Colonic mucosa (tissue), 4 donors: ENCODE data around the gene CSTF2T. TPM values are rescaled to one million over a fixed set of nuclear protein-coding genes. Genes with fewer than 3 reads are reported as not detected.

Experiments used
- DNase-seq: peaks from one replicate; pipeline ENCODE4 v3.0.0-alpha.2; 2020
- H3K27ac ChIP-seq: fragments of 200-600 bp; one replicate; pipeline ENCODE4 v1.8.0; 2021
- H3K27me3 ChIP-seq: fragments of 200-600 bp; one replicate; pipeline ENCODE4 v1.8.0; 2021
- H3K36me3 ChIP-seq: fragments of 200-600 bp; one replicate; pipeline ENCODE4 v1.8.0; 2021
- H3K4me1 ChIP-seq: fragments of 200-600 bp; one replicate; pipeline ENCODE4 v1.8.0; 2021; ENCODE audit warnings: mild to moderate bottlenecking
- H3K4me3 ChIP-seq: fragments of 200-600 bp; one replicate; pipeline ENCODE4 v1.8.0; 2021
- H3K9ac ChIP-seq, 2 donors: one replicate each; pipeline ENCODE4 v1.7.0; 2013; ENCODE audit warnings: control low read depth in 2 of 2, low read depth in 2 of 2, low read length in 2 of 2
- H3K9me3 ChIP-seq: fragments of 200-600 bp; one replicate; pipeline ENCODE4 v1.8.0; 2021
- intact Hi-C: fragments of 100-400 bp; cut with DNase I; formaldehyde crosslinking; loops from one replicate; pipeline ENCODE4 v1.14.1; 2022
- total RNA-seq, 2 donors: library from RNA; stranded (reverse); fragmentation: NEBNext Ultra II Directional in 1 of 2; extraction: Animal tissue kit (Norgen Biotek cat#: 25700) in 1 of 2; gene quantifications; one replicate each; pipeline ENCODE4 v1.2.1, GENCODE V29; 2021
- TF ChIP-seq, protein P1 (sequence below): fragments of 200-600 bp; IDR thresholded peaks from one replicate; pipeline ENCODE4 v1.8.0; 2022; ENCODE audit warnings: antibody characterized with exemption, mild to moderate bottlenecking
- donor health status: healthy.
- donor health status: DM: no; HTN: no; CAD: no.
- donor health status: DM: no; HTN: no; CAD: no.

CSTF2T gene
- total RNA-seq, 2 donors from 2014 or later, result 14.5 to 21.1 TPM

DNA sequence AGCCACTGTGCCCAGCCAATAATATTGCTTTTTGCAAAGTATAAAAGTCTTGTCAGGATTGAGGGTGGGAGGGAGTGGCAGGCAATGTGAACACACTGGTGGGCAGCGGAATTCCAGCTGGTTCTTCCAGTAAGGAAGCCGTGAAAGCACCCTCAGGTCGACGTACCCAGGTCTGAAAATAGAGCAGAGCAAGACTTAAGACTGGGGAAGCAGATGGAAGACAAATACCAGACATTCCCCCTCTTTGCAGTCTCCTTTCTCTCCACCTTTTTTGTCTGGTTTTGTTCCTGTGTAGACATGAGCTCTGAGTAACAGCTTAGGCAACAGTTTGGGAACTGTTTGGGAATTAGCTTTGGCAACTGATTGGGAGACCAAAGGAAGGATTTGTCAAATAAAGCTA, 17.6 kb upstream of the CSTF2T start:
- no peak overlapping the region for H3K9ac ChIP-seq
- TF ChIP-seq, protein P1, sequence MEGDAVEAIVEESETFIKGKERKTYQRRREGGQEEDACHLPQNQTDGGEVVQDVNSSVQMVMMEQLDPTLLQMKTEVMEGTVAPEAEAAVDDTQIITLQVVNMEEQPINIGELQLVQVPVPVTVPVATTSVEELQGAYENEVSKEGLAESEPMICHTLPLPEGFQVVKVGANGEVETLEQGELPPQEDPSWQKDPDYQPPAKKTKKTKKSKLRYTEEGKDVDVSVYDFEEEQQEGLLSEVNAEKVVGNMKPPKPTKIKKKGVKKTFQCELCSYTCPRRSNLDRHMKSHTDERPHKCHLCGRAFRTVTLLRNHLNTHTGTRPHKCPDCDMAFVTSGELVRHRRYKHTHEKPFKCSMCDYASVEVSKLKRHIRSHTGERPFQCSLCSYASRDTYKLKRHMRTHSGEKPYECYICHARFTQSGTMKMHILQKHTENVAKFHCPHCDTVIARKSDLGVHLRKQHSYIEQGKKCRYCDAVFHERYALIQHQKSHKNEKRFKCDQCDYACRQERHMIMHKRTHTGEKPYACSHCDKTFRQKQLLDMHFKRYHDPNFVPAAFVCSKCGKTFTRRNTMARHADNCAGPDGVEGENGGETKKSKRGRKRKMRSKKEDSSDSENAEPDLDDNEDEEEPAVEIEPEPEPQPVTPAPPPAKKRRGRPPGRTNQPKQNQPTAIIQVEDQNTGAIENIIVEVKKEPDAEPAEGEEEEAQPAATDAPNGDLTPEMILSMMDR, result no peak
- no peak overlapping the region for H3K4me3 ChIP-seq
- H3K27ac ChIP-seq, result no peak overlapping the region
- no peak for DNase-seq
- no peaks in the 10 kb centered on the region for H3K36me3 ChIP-seq
- no peaks in the 10 kb centered on the region for H3K27me3 ChIP-seq
- H3K4me1 ChIP-seq, result no peaks in the 10 kb centered on the region
- intact Hi-C loops, result no loop called here
- no peaks in the 10 kb centered on the region for H3K9me3 ChIP-seq

DNA sequence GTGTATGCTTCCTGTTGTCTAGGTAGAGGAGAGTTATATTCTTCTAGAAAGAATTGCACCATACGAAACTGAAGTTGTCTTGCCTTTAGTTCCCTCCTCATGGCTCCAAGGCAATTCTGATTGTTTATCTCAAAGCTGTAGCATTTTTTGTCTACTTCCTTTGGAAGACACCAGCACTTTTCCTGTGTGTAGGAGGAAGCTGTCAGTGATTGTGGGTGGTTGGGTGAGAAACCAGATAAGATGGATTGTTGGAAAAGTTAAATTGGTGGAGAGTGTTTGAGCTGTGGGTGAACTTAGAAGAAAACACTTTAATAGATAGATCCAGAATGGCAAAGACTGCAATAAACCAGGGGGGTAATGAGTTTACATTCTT, 12.1 kb upstream of the CSTF2T start:
- no peaks in the 10 kb centered on the region for H3K4me1 ChIP-seq
- H3K4me3 ChIP-seq, result no peak overlapping the region
- H3K27me3 ChIP-seq, result no peaks in the 10 kb centered on the region
- DNase-seq, result no peak
- intact Hi-C loops, result no loop called here
- no peak overlapping the region for H3K9ac ChIP-seq
- TF ChIP-seq, protein P1, result no peak
- no peak overlapping the region for H3K27ac ChIP-seq
- no peaks in the 10 kb centered on the region for H3K36me3 ChIP-seq
- H3K9me3 ChIP-seq, result no peaks in the 10 kb centered on the region

DNA sequence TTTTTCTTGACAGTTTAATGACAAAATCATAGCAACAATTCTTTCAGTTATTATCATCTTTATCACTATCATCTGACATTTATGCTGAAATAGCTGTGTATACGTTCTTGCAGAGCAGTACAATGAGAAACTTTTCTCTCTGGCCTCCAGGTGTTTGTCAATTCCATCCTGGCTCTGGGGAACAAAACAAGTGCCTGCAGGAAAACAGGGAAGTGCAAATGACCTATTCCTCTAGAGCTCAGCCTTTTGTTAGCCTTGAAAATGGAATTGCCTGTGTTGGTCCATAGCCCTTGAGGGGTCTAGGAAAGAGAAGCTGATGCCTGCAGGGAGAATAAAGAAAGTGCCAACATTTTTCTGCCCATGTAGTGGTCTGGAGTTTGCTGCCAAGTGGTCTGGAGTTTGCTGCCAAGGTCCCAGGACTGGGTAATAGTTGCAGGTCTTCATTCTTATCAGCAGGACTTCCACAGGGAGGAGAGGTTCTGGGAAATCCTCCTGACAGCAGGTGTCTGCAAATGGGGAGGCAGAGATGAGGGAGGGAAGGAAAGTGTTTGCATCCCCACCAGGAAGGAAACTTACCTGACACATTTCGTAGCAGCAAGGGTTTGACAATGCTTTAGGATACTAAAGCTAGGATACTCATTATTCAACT, 10.1 kb upstream of the CSTF2T start:
- DNase-seq, result no peak
- H3K9ac ChIP-seq, result no peak overlapping the region
- intact Hi-C loops, result no loop called here
- TF ChIP-seq, protein P1, result no peak
- no peak overlapping the region for H3K27ac ChIP-seq
- H3K36me3 ChIP-seq, result no peaks in the 10 kb centered on the region
- H3K27me3 ChIP-seq, result no peaks in the 10 kb centered on the region
- H3K4me3 ChIP-seq, result no peak overlapping the region
- H3K4me1 ChIP-seq, result no peaks in the 10 kb centered on the region
- H3K9me3 ChIP-seq, result no peaks in the 10 kb centered on the region

DNA sequence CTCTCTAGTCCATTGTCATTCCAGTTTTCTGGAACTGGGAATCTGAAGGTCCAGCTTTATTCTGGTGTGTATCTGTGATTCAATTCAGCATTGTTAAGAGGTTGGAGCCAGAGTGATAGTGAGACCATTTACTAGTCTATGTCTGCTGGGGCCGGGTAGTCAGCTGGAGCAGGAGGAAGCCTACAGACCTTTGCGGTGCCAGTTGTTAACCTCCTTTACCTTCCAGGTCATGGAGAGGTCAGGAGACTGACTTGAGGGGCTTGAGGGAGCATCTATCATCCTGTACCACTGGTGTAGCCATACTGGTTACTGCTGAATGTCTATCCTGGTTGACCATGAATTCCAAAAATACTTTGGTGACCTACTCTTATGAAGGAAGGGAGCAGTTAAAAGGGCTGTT, 9.2 kb upstream of the CSTF2T start:
- Histone ChIP-seq H3K4me3 (no peak overlapping the region), H3K27ac (no peak overlapping the region), H3K36me3 (no peaks in the 10 kb centered on the region), H3K9me3 (no peaks in the 10 kb centered on the region), H3K27me3 (no peaks in the 10 kb centered on the region), H3K9ac (no peak overlapping the region), H3K4me1 (no peaks in the 10 kb centered on the region)
- TF ChIP-seq, protein P1, result no peak
- no peak for DNase-seq
- intact Hi-C loops, result no loop called here

DNA sequence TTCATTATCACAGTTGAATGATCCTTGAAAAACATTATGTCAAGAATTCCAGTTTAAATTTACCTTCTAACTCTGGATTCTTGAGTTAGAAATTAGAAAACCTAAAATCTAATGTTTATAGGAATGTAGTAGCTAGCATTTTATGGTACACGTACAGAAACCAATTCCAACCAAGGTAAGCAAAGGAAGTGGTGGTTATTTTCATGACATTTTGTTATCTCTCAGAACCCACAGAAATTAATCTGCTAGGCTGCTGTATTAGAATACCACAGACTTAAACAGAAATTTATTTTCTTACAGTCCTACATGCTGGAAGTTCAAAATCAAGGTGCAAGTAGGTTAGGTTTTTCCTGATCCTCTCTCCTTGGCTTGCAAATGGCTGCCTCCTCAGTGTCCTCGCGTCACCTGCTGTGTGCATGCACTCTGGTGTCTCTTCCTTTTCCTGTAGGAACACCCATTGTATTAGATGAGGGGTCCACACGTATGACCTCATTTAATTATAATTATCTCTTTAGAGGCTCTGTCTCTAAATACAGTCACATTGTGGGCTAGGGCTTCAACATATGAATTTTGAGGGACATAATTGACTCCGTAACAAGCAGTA, 8.5 kb upstream of the CSTF2T start:
- TF ChIP-seq, protein P1, result no peak
- H3K27me3 ChIP-seq, result no peaks in the 10 kb centered on the region
- no peaks in the 10 kb centered on the region for H3K9me3 ChIP-seq
- intact Hi-C loops, result no loop called here
- H3K9ac ChIP-seq, result no peak overlapping the region
- no peaks in the 10 kb centered on the region for H3K4me1 ChIP-seq
- H3K36me3 ChIP-seq, result no peaks in the 10 kb centered on the region
- no peak for DNase-seq
- H3K4me3 ChIP-seq, result no peak overlapping the region
- H3K27ac ChIP-seq, result no peak overlapping the region
